ENCODE measurements around the gene MYF5. TPM values are rescaled to one million over a fixed set of nuclear protein-coding genes. Genes with fewer than 3 reads are reported as not detected.

Gene MYF5
- total RNA-seq, 6 experiments from 2014 or later: not detected

DNA sequence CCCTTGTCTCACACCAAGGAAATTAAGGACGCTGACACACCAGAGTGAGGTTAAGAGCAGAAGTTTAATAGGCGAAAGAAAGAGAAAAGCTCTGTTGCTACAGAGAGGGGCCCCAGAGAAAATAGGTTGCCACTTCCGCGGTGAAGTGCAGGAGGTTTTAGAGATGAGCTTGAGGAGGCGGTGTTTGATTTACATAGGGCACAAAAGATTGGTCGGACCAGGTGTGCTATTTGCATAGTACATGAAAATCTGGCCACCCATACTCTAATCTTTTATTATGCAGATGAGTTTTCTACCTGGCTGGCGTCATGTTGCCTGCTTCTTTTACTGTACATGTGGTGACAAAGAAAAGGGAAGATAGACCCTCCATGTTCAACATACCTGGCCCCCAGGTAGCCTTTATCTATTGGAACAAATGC, 32.6 kb upstream of the MYF5 start:
- 47% methylated on average over 6 of the region's 7 CpGs for whole genome bisulfite sequencing (ENCODE audit: insufficient coverage, low coverage, low lambda C conversion rate, missing lambda C conversion rate)
- intact Hi-C loops (cut with DNase I): no loop called here
- no peak overlapping the region for H3K4me3 ChIP-seq
- H3K36me3 ChIP-seq: no peaks in the 10 kb centered on the region
- H3K9me3 ChIP-seq: no peaks in the 10 kb centered on the region
- no peak overlapping the region for H3K27ac ChIP-seq
- no peak for DNase-seq
- H3K4me1 ChIP-seq: no peaks in the 10 kb centered on the region
- no peaks in the 10 kb centered on the region for H3K27me3 ChIP-seq
- TF ChIP-seq, protein P1, sequence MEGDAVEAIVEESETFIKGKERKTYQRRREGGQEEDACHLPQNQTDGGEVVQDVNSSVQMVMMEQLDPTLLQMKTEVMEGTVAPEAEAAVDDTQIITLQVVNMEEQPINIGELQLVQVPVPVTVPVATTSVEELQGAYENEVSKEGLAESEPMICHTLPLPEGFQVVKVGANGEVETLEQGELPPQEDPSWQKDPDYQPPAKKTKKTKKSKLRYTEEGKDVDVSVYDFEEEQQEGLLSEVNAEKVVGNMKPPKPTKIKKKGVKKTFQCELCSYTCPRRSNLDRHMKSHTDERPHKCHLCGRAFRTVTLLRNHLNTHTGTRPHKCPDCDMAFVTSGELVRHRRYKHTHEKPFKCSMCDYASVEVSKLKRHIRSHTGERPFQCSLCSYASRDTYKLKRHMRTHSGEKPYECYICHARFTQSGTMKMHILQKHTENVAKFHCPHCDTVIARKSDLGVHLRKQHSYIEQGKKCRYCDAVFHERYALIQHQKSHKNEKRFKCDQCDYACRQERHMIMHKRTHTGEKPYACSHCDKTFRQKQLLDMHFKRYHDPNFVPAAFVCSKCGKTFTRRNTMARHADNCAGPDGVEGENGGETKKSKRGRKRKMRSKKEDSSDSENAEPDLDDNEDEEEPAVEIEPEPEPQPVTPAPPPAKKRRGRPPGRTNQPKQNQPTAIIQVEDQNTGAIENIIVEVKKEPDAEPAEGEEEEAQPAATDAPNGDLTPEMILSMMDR (IDR thresholded peaks at IDR 0.05): no peak
- no peak for TF ChIP-seq POLR2A (IDR thresholded peaks at IDR 0.05)
- ATAC-seq: no peak

DNA sequence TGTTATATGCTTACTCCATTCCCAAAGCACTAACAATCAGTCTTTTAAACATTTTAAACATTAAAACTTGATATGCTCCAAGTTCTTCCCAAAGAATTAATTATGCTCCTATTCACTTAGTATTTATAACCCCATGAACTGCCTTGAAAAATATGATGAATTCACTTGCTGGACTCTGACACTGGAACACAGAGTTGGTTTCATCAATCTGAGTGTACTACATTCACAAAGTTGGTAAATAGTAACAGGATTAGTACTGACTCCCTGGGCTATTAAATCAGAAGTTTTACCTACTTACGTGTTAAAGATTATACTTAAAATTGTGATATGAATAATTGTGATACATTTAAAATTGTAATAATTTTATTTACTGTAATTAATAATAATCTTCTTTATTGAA, 26.6 kb upstream of the MYF5 start:
- intact Hi-C loops (cut with DNase I): no loop called here
- no peaks in the 10 kb centered on the region for H3K9me3 ChIP-seq
- no peak for TF ChIP-seq POLR2A (IDR thresholded peaks at IDR 0.05)
- TF ChIP-seq, protein P1 (IDR thresholded peaks at IDR 0.05): no peak
- ATAC-seq (peak; percentile 62 to 94 (median 68)), DNase-seq (no peak)
- 38% methylated on average over 1 of the region's 1 CpG for whole genome bisulfite sequencing (ENCODE audit: insufficient coverage, low coverage, low lambda C conversion rate, missing lambda C conversion rate)
- H3K27me3 ChIP-seq: no peaks in the 10 kb centered on the region
- no peaks in the 10 kb centered on the region for H3K36me3 ChIP-seq
- H3K4me3 ChIP-seq: no peak overlapping the region
- H3K4me1 ChIP-seq: no peaks in the 10 kb centered on the region
- no peak overlapping the region for H3K27ac ChIP-seq

DNA sequence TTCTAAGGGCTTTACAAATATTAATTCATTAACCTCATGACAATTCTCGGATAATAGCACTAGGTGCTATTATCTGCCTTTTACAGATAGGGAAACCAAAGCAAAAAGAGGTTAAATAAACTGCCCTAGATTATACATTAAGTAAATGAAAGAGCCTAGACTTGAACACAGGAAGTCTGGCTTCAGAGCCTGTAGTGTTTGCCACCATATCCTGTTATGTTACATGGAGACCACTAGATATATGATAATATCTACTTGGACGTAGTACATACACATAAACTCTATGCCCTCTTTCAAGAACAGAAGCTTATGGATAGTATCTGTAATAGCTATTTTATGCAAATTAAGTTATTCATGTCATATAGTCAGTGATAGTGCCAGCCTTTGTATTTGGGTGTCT, 26.2 kb upstream of the MYF5 start:
- no peak for ATAC-seq
- WGBS (ENCODE audit: insufficient coverage, low coverage, low lambda C conversion rate, missing lambda C conversion rate): 31% methylated on average over 2 of the region's 2 CpGs
- Histone ChIP-seq H3K27me3 (no peaks in the 10 kb centered on the region), H3K4me3 (no peak overlapping the region), H3K9me3 (no peaks in the 10 kb centered on the region), H3K4me1 (no peaks in the 10 kb centered on the region), H3K27ac (no peak overlapping the region), H3K36me3 (no peaks in the 10 kb centered on the region)
- DNase-seq: no peak
- intact Hi-C loops (cut with DNase I): no loop called here
- no peak for TF ChIP-seq POLR2A (IDR thresholded peaks at IDR 0.05)
- TF ChIP-seq, protein P1 (IDR thresholded peaks at IDR 0.05): no peak

DNA sequence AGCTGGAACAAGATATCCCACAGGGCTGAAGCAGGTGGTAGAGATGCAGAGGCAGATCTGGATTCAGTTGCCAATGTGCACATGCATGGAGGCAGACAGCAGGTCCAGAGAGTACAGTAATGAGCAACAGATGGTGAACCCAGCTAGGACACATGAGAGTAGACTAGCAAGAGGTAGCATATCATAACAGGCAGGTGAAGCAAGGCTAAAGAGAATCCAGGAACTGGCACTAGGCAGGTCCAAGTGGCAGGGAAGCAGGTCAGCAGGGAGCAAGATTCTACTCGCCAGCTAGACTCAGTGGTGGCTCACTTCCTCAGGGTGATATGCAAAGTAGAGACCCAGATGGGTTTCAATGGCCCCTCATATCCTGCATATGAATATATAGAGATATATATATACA, 24.6 kb upstream of the MYF5 start:
- H3K36me3 ChIP-seq: no peaks in the 10 kb centered on the region
- intact Hi-C loops (cut with DNase I): no loop called here
- no peak overlapping the region for H3K4me3 ChIP-seq
- H3K27ac ChIP-seq: no peak overlapping the region
- H3K9me3 ChIP-seq: no peaks in the 10 kb centered on the region
- no peaks in the 10 kb centered on the region for H3K4me1 ChIP-seq
- no peaks in the 10 kb centered on the region for H3K27me3 ChIP-seq
- 86% methylated on average over 1 of the region's 1 CpG for whole genome bisulfite sequencing (ENCODE audit: insufficient coverage, low coverage, low lambda C conversion rate, missing lambda C conversion rate)
- ATAC-seq (no peak), DNase-seq (no peak)
- TF ChIP-seq, protein P1 (IDR thresholded peaks at IDR 0.05): no peak
- no peak for TF ChIP-seq POLR2A (IDR thresholded peaks at IDR 0.05)

Data from right lobe of liver (tissue), 6 donors.